BLaER1 (cell line): ENCODE results near the gene GPC6.

Experiments
- H3K27ac ChIP-seq: shearing (Covaris generic); formaldehyde crosslinking; 2 replicates; pipeline ENCODE4 v1.8.1; 2022
- H3K27me3 ChIP-seq: shearing (Covaris generic); formaldehyde crosslinking; 2 replicates; pipeline ENCODE4 v1.8.1; 2022
- H3K36me3 ChIP-seq: shearing (Covaris generic); formaldehyde crosslinking; 2 replicates; pipeline ENCODE4 v1.8.1; 2022
- H3K4me1 ChIP-seq: shearing (Covaris generic); formaldehyde crosslinking; 2 replicates; pipeline ENCODE4 v1.8.1; 2022
- H3K4me2 ChIP-seq: shearing (Covaris generic); formaldehyde crosslinking; 2 replicates; pipeline ENCODE4 v1.8.1; 2022
- H3K4me3 ChIP-seq: shearing (Covaris generic); formaldehyde crosslinking; 2 replicates; pipeline ENCODE4 v1.8.1; 2022
- H3K9ac ChIP-seq: shearing (Covaris generic); formaldehyde crosslinking; 2 replicates; pipeline ENCODE4 v1.8.1; 2022
- H3K9me3 ChIP-seq: shearing (Covaris generic); formaldehyde crosslinking; 2 replicates; pipeline ENCODE4 v1.8.1; 2022
- H4K20me1 ChIP-seq: shearing (Covaris generic); formaldehyde crosslinking; 2 replicates; pipeline ENCODE4 v1.8.1; 2022
- Cebpa-rat ChIP-seq: shearing (Covaris generic); IDR thresholded peaks from 2 replicates; pipeline ENCODE4 v1.8.1; 2022

The GPC6 gene

GRCh38 chr13:94112731-94113130 lies 886.1 kb downstream of the GPC6 start:
- no peaks in the 10 kb centered on the region for H3K36me3 ChIP-seq
- H3K27ac ChIP-seq = no peak overlapping the region
- H3K27me3 ChIP-seq = no peaks in the 10 kb centered on the region
- H3K4me1 ChIP-seq = no peaks in the 10 kb centered on the region; the same call in 1 of the 2 replicates
- no peak overlapping the region for H3K4me3 ChIP-seq
- H3K4me2 ChIP-seq = no peak overlapping the region
- no peak for TF ChIP-seq Cebpa-rat
- no peak overlapping the region for H3K9ac ChIP-seq
- H4K20me1 ChIP-seq = no peaks in the 10 kb centered on the region
- H3K9me3 ChIP-seq = no peaks in the 10 kb centered on the region

- Histone ChIP-seq H3K27me3 (no peaks in the 10 kb centered on the region), H3K4me2 (no peak overlapping the region), H3K36me3 (no peaks in the 10 kb centered on the region), H3K27ac (no peak overlapping the region), H3K4me3 (no peak overlapping the region), H3K9me3 (no peaks in the 10 kb centered on the region), H4K20me1 (no peaks in the 10 kb centered on the region), H3K9ac (no peak overlapping the region), H3K4me1 (no peaks in the 10 kb centered on the region; the same call in 1 of the 2 replicates)
- no peak for TF ChIP-seq Cebpa-rat
Observed at GRCh38 chr13:94113245-94113644, 886.6 kb downstream of the GPC6 start.

- H3K4me3 ChIP-seq = no peak overlapping the region
- H3K9ac ChIP-seq = no peak overlapping the region
- no peaks in the 10 kb centered on the region for H4K20me1 ChIP-seq
- no peak for TF ChIP-seq Cebpa-rat
- H3K4me2 ChIP-seq = no peak overlapping the region
- no peaks in the 10 kb centered on the region for H3K36me3 ChIP-seq
- no peaks in the 10 kb centered on the region for H3K27me3 ChIP-seq
- H3K27ac ChIP-seq = no peak overlapping the region
- H3K9me3 ChIP-seq = no peaks in the 10 kb centered on the region
- H3K4me1 ChIP-seq = no peaks in the 10 kb centered on the region
Observed at GRCh38 chr13:94114166-94114565, 887.6 kb downstream of the GPC6 start.

- H3K9ac ChIP-seq = no peak overlapping the region
- no peak for TF ChIP-seq Cebpa-rat
- no peak overlapping the region for H3K27ac ChIP-seq
- no peaks in the 10 kb centered on the region for H3K9me3 ChIP-seq
- H3K4me1 ChIP-seq = no peaks in the 10 kb centered on the region
- H4K20me1 ChIP-seq = no peaks in the 10 kb centered on the region
- H3K36me3 ChIP-seq = no peaks in the 10 kb centered on the region
- H3K27me3 ChIP-seq = no peaks in the 10 kb centered on the region
- H3K4me3 ChIP-seq = no peak overlapping the region
- no peak overlapping the region for H3K4me2 ChIP-seq
Observed at GRCh38 chr13:94115054-94115453, 888.4 kb downstream of the GPC6 start.

GRCh38 chr13:94119360-94119936 lies 892.8 kb downstream of the GPC6 start:
- Histone ChIP-seq H3K4me2 (no peak overlapping the region), H3K36me3 (no peaks in the 10 kb centered on the region), H4K20me1 (no peaks in the 10 kb centered on the region), H3K9me3 (no peaks in the 10 kb centered on the region), H3K4me1 (no peaks in the 10 kb centered on the region), H3K4me3 (no peak overlapping the region), H3K9ac (no peak overlapping the region), H3K27ac (no peak overlapping the region), H3K27me3 (no peaks in the 10 kb centered on the region)
- no peak for TF ChIP-seq Cebpa-rat

- TF ChIP-seq Cebpa-rat = no peak
- no peak overlapping the region for H3K27ac ChIP-seq
- no peak overlapping the region for H3K4me3 ChIP-seq
- no peak overlapping the region for H3K9ac ChIP-seq
- no peaks in the 10 kb centered on the region for H4K20me1 ChIP-seq
- no peaks in the 10 kb centered on the region for H3K9me3 ChIP-seq
- H3K4me2 ChIP-seq = no peak overlapping the region
- no peaks in the 10 kb centered on the region for H3K4me1 ChIP-seq
- H3K27me3 ChIP-seq = no peaks in the 10 kb centered on the region
- no peaks in the 10 kb centered on the region for H3K36me3 ChIP-seq
Observed at GRCh38 chr13:94120878-94121277, 894.3 kb downstream of the GPC6 start.

GRCh38 chr13:94121686-94122085 lies 895.1 kb downstream of the GPC6 start:
- TF ChIP-seq Cebpa-rat = no peak
- Histone ChIP-seq H4K20me1 (no peaks in the 10 kb centered on the region), H3K9ac (no peak overlapping the region), H3K36me3 (no peaks in the 10 kb centered on the region), H3K9me3 (no peaks in the 10 kb centered on the region), H3K27ac (no peak overlapping the region), H3K4me2 (no peak overlapping the region), H3K4me1 (no peaks in the 10 kb centered on the region), H3K4me3 (no peak overlapping the region), H3K27me3 (no peaks in the 10 kb centered on the region)

- Histone ChIP-seq H3K4me1 (no peaks in the 10 kb centered on the region), H4K20me1 (no peaks in the 10 kb centered on the region), H3K36me3 (no peaks in the 10 kb centered on the region), H3K9me3 (no peaks in the 10 kb centered on the region), H3K9ac (no peak overlapping the region), H3K27me3 (no peaks in the 10 kb centered on the region), H3K4me3 (no peak overlapping the region), H3K27ac (no peak overlapping the region), H3K4me2 (no peak overlapping the region)
- no peak for TF ChIP-seq Cebpa-rat
Observed at GRCh38 chr13:94122300-94122915, 895.8 kb downstream of the GPC6 start.

GRCh38 chr13:94123557-94123956 lies 897.0 kb downstream of the GPC6 start:
- no peak overlapping the region for H3K9ac ChIP-seq
- TF ChIP-seq Cebpa-rat = no peak
- no peak overlapping the region for H3K4me3 ChIP-seq
- H3K27me3 ChIP-seq = no peaks in the 10 kb centered on the region
- H3K9me3 ChIP-seq = no peaks in the 10 kb centered on the region
- no peaks in the 10 kb centered on the region for H3K36me3 ChIP-seq
- no peak overlapping the region for H3K27ac ChIP-seq
- H3K4me2 ChIP-seq = no peak overlapping the region
- no peaks in the 10 kb centered on the region for H4K20me1 ChIP-seq
- no peaks in the 10 kb centered on the region for H3K4me1 ChIP-seq

- Histone ChIP-seq H3K9ac (no peak overlapping the region), H3K27me3 (no peaks in the 10 kb centered on the region), H3K4me2 (no peak overlapping the region), H3K36me3 (no peaks in the 10 kb centered on the region), H3K9me3 (no peaks in the 10 kb centered on the region), H4K20me1 (no peaks in the 10 kb centered on the region), H3K27ac (no peak overlapping the region), H3K4me1 (no peaks in the 10 kb centered on the region), H3K4me3 (no peak overlapping the region)
- no peak for TF ChIP-seq Cebpa-rat
Observed at GRCh38 chr13:94128430-94128829, 901.8 kb downstream of the GPC6 start.

- H3K27ac ChIP-seq = no peak overlapping the region
- no peaks in the 10 kb centered on the region for H3K9me3 ChIP-seq
- no peak overlapping the region for H3K4me3 ChIP-seq
- no peaks in the 10 kb centered on the region for H3K4me1 ChIP-seq
- no peak overlapping the region for H3K4me2 ChIP-seq
- no peaks in the 10 kb centered on the region for H4K20me1 ChIP-seq
- H3K27me3 ChIP-seq = no peaks in the 10 kb centered on the region
- TF ChIP-seq Cebpa-rat = no peak
- no peak overlapping the region for H3K9ac ChIP-seq
- no peaks in the 10 kb centered on the region for H3K36me3 ChIP-seq
Observed at GRCh38 chr13:94129490-94129894, 902.9 kb downstream of the GPC6 start.
